ENCODE results near the gene AIF1. TPM values are rescaled to one million over a fixed set of nuclear protein-coding genes. Genes with fewer than 3 reads are reported as not detected.

Gene AIF1
- total RNA-seq, 5 donors from 2014 or later (not counting 1 experiment from before 2014, with no cell fraction given): 7.6 to 54.3 (median 18.1) TPM

GRCh38 chr6:31642798-31643570, 27.9 kb downstream of the AIF1 start:
- H3K4me1 Mint-ChIP-seq: peaks cover 5 to 6% (median 5%) of the 10 kb centered on the region in 3 donors
- no peaks in the 10 kb centered on the region for H3K9me3 Mint-ChIP-seq
- ChIA-PET CTCF (interaction anchor here in 1 of 2 donors (0.7 kb wide), 1 partner anchor 1100 kb away, joined by 4 read pairs; no protein-coding TSS in a partner anchor), POLR2A (no interaction called here)
- H3K4me1 ChIP-seq (ENCODE audit: control insufficient read depth in 1 of 2, extremely low read depth in 1 of 2, insufficient read depth in 2 of 2, low read length in 2 of 2): peaks cover 0 to 2% of the 10 kb centered on the region in 2 experiments
- no peak overlapping the region for H3K27ac Mint-ChIP-seq
- no peak for DNase-seq
- 100% methylated on average over 4 of the region's 6 CpGs for WGBS (ENCODE audit: insufficient coverage)
- H3K36me3 ChIP-seq (ENCODE audit: control insufficient read depth in 2 of 2, extremely low read depth in 1 of 2, insufficient read depth in 1 of 2, low read length in 1 of 2): peaks cover 42 to 93% of the 10 kb centered on the region in 2 donors
- H3K4me3 ChIP-seq (ENCODE audit: control insufficient read depth in 1 of 2, extremely low read depth in 1 of 2, low read length in 1 of 2): no peak overlapping the region
- no peaks in the 10 kb centered on the region for H3K9me3 ChIP-seq
- H3K27me3 ChIP-seq (replicated peaks in 1 of 2; ENCODE audit: control insufficient read depth in 2 of 2, extremely low read depth in 1 of 2, insufficient read depth in 2 of 2, low read length in 1 of 2): no peaks in the 10 kb centered on the region
- peaks cover 51% of the 10 kb centered on the region for H3K36me3 Mint-ChIP-seq
- no peak overlapping the region for H3K4me3 Mint-ChIP-seq
- no peak overlapping the region for H3K27ac ChIP-seq (ENCODE audit: low read length)
- ATAC-seq (replicated peaks in 1 of 4): no peak
- no peaks in the 10 kb centered on the region for H3K27me3 Mint-ChIP-seq

GRCh38 chr6:31643818-31644454, 28.9 kb downstream of the AIF1 start:
- ChIA-PET POLR2A (interaction anchor here in 1 of 2 donors (0.6 to 0.7 kb wide), 2 partner anchors 9 to 20 kb away, joined by 5 read pairs; no protein-coding TSS in a partner anchor), CTCF (interaction anchor here (0.7 kb wide), 2 partner anchors 73 to 1101 kb away, joined by 3 to 4 read pairs; no protein-coding TSS in a partner anchor)
- no peak overlapping the region for H3K27ac ChIP-seq (ENCODE audit: low read length)
- H3K4me3 ChIP-seq (ENCODE audit: control insufficient read depth in 1 of 2, extremely low read depth in 1 of 2, low read length in 1 of 2): no peak overlapping the region
- H3K36me3 Mint-ChIP-seq: peaks cover 55% of the 10 kb centered on the region
- H3K27me3 ChIP-seq (replicated peaks in 1 of 2; ENCODE audit: control insufficient read depth in 2 of 2, extremely low read depth in 1 of 2, insufficient read depth in 2 of 2, low read length in 1 of 2): no peaks in the 10 kb centered on the region
- DNase-seq (no peak), ATAC-seq (replicated peaks in 1 of 4) (no peak)
- no peaks in the 10 kb centered on the region for H3K9me3 ChIP-seq
- H3K27ac Mint-ChIP-seq: no peak overlapping the region
- peaks cover 0 to 2% of the 10 kb centered on the region in 2 experiments for H3K4me1 ChIP-seq (ENCODE audit: control insufficient read depth in 1 of 2, extremely low read depth in 1 of 2, insufficient read depth in 2 of 2, low read length in 2 of 2)
- H3K4me3 Mint-ChIP-seq: no peak overlapping the region
- H3K36me3 ChIP-seq (ENCODE audit: control insufficient read depth in 2 of 2, extremely low read depth in 1 of 2, insufficient read depth in 1 of 2, low read length in 1 of 2): peaks cover 48 to 93% of the 10 kb centered on the region in 2 donors
- 93% methylated on average over 5 of the region's 17 CpGs for WGBS (ENCODE audit: insufficient coverage)
- no peaks in the 10 kb centered on the region for H3K9me3 Mint-ChIP-seq
- no peaks in the 10 kb centered on the region for H3K27me3 Mint-ChIP-seq
- H3K4me1 Mint-ChIP-seq: peaks cover 6 to 10% (median 8%) of the 10 kb centered on the region in 3 donors

DNA sequence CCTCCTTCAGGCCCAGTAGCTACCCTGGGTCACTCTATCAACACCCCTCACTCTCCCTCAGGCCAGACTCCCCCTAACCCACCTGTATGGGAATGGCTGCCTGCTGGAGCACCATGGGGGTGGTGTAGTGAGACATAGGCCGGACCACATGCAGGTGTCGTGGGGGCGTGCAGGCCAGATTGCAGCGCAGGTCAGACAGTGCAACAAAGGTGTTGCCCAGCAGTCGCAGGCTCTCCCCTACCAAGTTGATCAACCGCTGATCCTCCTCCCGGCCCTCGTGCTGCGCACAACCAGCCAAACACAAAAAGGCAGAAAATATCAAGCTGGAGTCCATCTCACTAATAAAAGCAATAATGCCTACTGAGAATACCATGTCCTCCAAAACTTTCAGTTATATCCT, 30.3 kb downstream of the AIF1 start:
- Mint-ChIP-seq H3K27me3 (no peaks in the 10 kb centered on the region), H3K9me3 (no peaks in the 10 kb centered on the region), H3K4me3 (no peak overlapping the region), H3K36me3 (peaks cover 53% of the 10 kb centered on the region), H3K27ac (peak overlapping the region in 1 of 2 donors; percentile 2), H3K4me1 (peaks cover 18 to 19% (median 18%) of the 10 kb centered on the region in 3 donors)
- no peaks in the 10 kb centered on the region for H3K9me3 ChIP-seq
- POLR2A ChIA-PET: interaction anchor here in 1 of 2 donors (0.6 kb wide), 1 partner anchor 1038 kb away, joined by 12 read pairs; no protein-coding TSS in a partner anchor
- CTCF ChIA-PET: no interaction called here
- H3K27me3 ChIP-seq (replicated peaks in 1 of 2; ENCODE audit: control insufficient read depth in 2 of 2, extremely low read depth in 1 of 2, insufficient read depth in 2 of 2, low read length in 1 of 2): no peaks in the 10 kb centered on the region
- 96% methylated on average over 4 of the region's 9 CpGs for WGBS (ENCODE audit: insufficient coverage)
- ATAC-seq (replicated peaks in 1 of 4) (no peak), DNase-seq (no peak)
- peaks cover 2 to 3% of the 10 kb centered on the region in 2 experiments for H3K4me1 ChIP-seq (ENCODE audit: control insufficient read depth in 1 of 2, extremely low read depth in 1 of 2, insufficient read depth in 2 of 2, low read length in 2 of 2)
- H3K27ac ChIP-seq (ENCODE audit: low read length): no peak overlapping the region
- no peak overlapping the region for H3K4me3 ChIP-seq (ENCODE audit: control insufficient read depth in 1 of 2, extremely low read depth in 1 of 2, low read length in 1 of 2)
- peaks cover 53 to 92% of the 10 kb centered on the region in 2 donors for H3K36me3 ChIP-seq (ENCODE audit: control insufficient read depth in 2 of 2, extremely low read depth in 1 of 2, insufficient read depth in 1 of 2, low read length in 1 of 2)

DNA sequence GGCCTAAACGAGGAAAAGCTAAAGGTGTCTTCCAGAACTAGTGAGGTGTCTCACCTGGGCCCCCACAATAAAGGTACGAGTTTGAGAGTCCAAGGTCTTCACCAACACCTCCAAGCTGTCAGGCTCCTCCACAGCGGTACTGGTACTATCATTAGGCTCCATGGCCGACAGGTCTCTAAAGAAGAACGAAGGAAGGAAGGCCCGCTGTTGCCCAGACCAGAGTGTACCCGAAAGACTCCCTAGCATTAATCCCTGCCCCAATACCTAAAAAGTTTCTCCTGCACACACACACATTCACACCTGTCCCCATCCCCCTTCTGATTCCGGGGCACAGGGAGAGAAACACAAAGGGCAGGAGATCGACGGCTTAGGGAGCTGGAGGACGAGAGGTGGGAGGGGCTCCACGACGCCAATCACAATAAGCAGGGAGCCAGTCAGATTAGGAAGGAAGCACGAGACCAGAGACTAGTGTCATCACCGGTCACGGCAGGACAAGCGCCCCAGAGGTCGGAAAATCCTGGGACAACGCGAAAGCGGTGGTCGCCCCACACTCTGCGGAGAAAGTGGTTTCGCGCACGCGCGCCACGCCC, 36.7 kb downstream of the AIF1 start:
- Mint-ChIP-seq H3K27me3 (no peaks in the 10 kb centered on the region), H3K4me1 (peaks cover 42 to 52% (median 51%) of the 10 kb centered on the region in 3 donors), H3K4me3 (peak overlapping the region; percentile 82 to 95 (median 90)), H3K27ac (peak overlapping the region; percentile 98 to 100), H3K9me3 (no peaks in the 10 kb centered on the region), H3K36me3 (peaks cover 27% of the 10 kb centered on the region)
- peaks cover 18 to 53% of the 10 kb centered on the region in 2 donors for H3K36me3 ChIP-seq (ENCODE audit: control insufficient read depth in 2 of 2, extremely low read depth in 1 of 2, insufficient read depth in 1 of 2, low read length in 1 of 2)
- H3K27me3 ChIP-seq (replicated peaks in 1 of 2; ENCODE audit: control insufficient read depth in 2 of 2, extremely low read depth in 1 of 2, insufficient read depth in 2 of 2, low read length in 1 of 2): no peaks in the 10 kb centered on the region
- no peaks in the 10 kb centered on the region for H3K9me3 ChIP-seq
- ATAC-seq (replicated peaks in 1 of 4) (peak in 2 of 4 experiments; percentile 28 to 33), DNase-seq (no peak)
- CTCF ChIA-PET: interaction anchor here (0.5 to 2.4 kb wide), 4 partner anchors 13 to 1053 kb away, joined by 3 to 10 read pairs (median 5); partner anchors contain the start of genes GPANK1 (in 1 of the 2) and HSPA1B (in 1 of the 2)
- WGBS (ENCODE audit: insufficient coverage): 4% methylated on average over 21 of the region's 29 CpGs
- peaks cover 15 to 24% of the 10 kb centered on the region in 2 experiments for H3K4me1 ChIP-seq (ENCODE audit: control insufficient read depth in 1 of 2, extremely low read depth in 1 of 2, insufficient read depth in 2 of 2, low read length in 2 of 2)
- H3K27ac ChIP-seq (ENCODE audit: low read length): peak overlapping the region; percentile 98
- POLR2A ChIA-PET: interaction anchor here (0.6 to 2.5 kb wide), 4 partner anchors 13 to 110 kb away, joined by 3 to 11 read pairs (median 4); partner anchors contain the start of genes CSNK2B (in 1 of the 2) and GPANK1 (in 1 of the 2)
- H3K4me3 ChIP-seq (ENCODE audit: control insufficient read depth in 1 of 2, extremely low read depth in 1 of 2, low read length in 1 of 2): peak overlapping the region; percentile 75 to 90

GRCh38 chr6:31652925-31653724, 38.1 kb downstream of the AIF1 start:
- Mint-ChIP-seq H3K4me1 (peaks cover 50 to 63% (median 60%) of the 10 kb centered on the region in 3 donors), H3K27me3 (no peaks in the 10 kb centered on the region), H3K9me3 (no peaks in the 10 kb centered on the region), H3K27ac (peak overlapping the region; percentile 98 to 100), H3K36me3 (peaks cover 18% of the 10 kb centered on the region), H3K4me3 (peak overlapping the region; percentile 82 to 95 (median 90))
- DNase-seq (peak in 22 of 35 experiments; percentile 2 to 89 (median 83)), ATAC-seq (replicated peaks in 1 of 4) (peak; percentile 73 to 74 (median 73))
- Histone ChIP-seq H3K36me3 (ENCODE audit: control insufficient read depth in 2 of 2, extremely low read depth in 1 of 2, insufficient read depth in 1 of 2, low read length in 1 of 2) (peaks cover 14 to 52% of the 10 kb centered on the region in 2 donors), H3K4me1 (ENCODE audit: control insufficient read depth in 1 of 2, extremely low read depth in 1 of 2, insufficient read depth in 2 of 2, low read length in 2 of 2) (peaks cover 15 to 37% of the 10 kb centered on the region in 2 experiments), H3K27me3 (replicated peaks in 1 of 2; ENCODE audit: control insufficient read depth in 2 of 2, extremely low read depth in 1 of 2, insufficient read depth in 2 of 2, low read length in 1 of 2) (no peaks in the 10 kb centered on the region), H3K27ac (ENCODE audit: low read length) (peak overlapping the region; percentile 98), H3K4me3 (ENCODE audit: control insufficient read depth in 1 of 2, extremely low read depth in 1 of 2, low read length in 1 of 2) (peak overlapping the region; percentile 75 to 90), H3K9me3 (no peaks in the 10 kb centered on the region)
- ChIA-PET CTCF (interaction anchor here (0.7 to 2.4 kb wide), 8 partner anchors 10 to 174 kb away, joined by 3 to 10 read pairs (median 4); partner anchors contain the start of genes GPANK1 (in 2 of the 2), CSNK2B (in 1 of the 2) and HSPA1B (in 1 of the 2)), POLR2A (interaction anchor here (0.5 to 2.5 kb wide), 11 partner anchors 9 to 1191 kb away, joined by 3 to 11 read pairs (median 4); partner anchors contain the start of genes ABHD16A (in 1 of the 2), GPANK1 (in 1 of the 2) and PSMB8 (in 1 of the 2))
- WGBS (ENCODE audit: insufficient coverage): 0% methylated on average over 21 of the region's 37 CpGs

All from T-cell (primary cell).